Measurements from ENCODE around the gene RAI1.

Gene RAI1

DNA sequence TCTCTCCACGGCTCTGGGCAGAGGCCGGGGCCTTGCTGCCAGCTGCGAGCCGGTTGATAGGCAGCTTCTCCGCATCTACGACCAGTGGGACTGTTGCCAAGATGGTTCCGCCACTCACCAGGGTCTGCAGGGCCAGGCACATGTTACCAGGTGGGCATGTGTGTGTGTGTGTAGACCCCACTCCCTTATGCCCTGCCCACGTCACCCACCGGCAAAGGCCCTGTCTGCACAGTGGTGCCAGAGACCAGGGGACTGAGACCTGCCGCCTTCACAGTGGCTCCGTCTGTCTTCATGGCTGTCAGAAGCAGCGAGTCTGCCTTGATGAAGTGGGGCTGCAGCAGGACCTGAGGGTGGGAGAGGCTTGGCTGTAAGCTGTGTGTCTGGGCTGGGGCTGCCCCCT, 137.9 kb downstream of the RAI1 start:
- DNase-seq: no peak

DNA sequence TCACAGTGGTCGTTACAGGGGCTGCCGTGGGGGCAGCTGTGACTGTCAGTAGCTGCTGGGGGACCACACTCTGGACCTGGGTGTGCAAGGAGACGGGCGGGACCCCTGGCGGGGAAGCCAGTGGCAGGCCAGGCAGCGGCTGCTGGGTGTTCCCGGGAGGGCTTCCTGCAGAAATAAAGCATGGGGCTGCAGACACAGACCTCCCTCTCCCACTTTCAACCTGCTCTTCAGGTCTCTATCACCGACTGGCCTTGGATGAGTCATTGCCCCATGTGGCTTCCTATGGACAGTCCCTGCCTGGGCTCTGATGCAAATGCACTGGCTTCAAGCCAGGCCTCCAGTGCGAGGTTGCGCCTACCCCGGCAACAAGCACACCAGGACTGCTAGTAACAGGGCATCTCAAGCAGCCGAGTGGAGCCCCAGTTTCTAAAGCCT, 138.3 kb downstream of the RAI1 start:
- DNase-seq: peak; percentile 51

DNA sequence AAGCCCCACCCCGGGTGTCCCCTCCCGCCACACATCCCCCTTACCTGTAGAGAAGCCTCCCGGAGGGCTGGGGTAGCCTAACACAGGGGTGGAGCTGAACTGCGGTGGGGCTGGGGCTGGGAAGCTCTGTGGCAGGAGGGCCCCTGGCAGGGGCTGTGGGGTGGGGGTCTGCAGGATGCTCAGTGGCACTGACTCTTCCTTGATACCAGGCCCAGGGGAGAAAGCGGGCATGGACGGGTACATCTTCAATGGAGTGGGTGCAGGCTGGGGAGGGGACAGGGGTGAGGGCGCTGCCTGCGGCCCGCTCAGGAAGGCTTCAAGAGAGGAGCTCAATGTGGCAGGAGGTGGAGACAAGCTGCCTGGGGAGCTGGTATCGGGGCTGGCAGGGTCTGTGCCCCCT, 138.8 kb downstream of the RAI1 start:
- DNase-seq: no peak

DNA sequence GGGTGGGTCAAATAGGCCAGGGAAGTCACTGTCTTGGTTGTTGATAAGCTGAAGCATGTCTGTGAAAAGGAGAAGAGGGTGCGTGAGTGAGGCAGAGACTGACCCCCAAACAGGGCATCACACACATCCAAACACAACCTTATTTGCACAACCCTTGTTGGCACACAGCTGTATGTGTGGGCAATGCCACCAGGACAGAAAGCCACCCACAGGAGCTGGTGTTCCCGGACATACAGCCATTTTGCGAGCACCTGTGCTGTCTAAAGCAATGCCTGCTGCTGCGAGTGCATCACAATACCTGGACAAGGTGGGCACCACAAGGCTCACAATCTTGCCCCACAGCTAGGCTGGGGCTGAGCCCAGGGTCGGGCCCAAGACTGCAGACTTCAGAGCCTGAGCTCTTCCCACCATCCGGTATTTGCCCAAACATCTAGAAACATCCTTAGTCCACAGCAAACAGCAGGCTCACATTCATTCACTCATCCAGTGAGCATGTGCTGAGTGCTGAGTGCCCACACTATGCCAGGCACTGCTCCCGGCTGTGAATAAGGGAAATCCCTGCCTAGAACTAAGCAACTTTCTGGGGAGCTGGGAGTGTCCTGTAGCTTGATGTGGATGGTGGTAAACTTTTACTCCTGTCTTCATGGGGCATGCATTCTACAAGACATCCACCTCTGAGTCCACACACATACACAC, 139.4 kb downstream of the RAI1 start:
- DNase-seq: no peak

DNA sequence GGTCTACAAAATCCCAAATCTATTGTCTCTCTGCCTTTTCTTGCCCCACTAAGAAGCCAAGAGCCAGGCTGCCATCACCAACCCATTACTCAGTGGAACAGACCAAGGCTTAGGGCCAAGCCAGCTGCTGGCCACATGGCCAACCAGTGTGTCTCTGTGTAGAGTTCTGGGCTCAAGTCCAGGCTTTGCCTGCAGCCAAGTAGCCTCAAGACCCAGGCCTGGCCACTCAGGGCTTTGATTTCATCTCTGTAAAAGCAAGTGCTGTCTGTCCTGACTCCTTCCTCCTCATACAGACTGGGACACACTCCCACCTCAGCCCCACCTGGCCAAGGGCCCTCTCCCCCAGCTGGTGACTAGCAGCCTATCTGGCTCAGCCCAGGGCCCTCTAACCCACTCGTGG, 140.9 kb downstream of the RAI1 start:
- DNase-seq: no peak

DNA sequence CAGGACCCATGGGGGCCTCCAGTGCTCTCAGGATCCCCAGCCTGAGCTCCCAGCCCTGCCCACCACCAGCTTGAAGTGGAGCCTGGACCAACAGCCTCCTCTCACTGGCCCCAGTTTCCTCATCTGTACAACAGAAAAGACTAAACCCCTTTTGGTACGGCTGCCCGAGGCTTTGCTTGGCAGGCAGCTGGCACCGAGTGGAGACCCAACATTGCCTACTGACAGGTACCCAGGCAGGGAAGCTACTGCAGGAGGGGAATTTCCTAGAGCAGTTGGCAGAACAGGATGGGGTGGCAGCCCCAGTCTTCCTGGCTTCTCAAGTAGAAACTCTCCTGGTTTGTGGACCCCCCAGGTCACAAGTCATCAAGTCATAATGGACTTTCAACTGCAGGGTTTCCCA, 141.4 kb downstream of the RAI1 start:
- no peak for DNase-seq

DNA sequence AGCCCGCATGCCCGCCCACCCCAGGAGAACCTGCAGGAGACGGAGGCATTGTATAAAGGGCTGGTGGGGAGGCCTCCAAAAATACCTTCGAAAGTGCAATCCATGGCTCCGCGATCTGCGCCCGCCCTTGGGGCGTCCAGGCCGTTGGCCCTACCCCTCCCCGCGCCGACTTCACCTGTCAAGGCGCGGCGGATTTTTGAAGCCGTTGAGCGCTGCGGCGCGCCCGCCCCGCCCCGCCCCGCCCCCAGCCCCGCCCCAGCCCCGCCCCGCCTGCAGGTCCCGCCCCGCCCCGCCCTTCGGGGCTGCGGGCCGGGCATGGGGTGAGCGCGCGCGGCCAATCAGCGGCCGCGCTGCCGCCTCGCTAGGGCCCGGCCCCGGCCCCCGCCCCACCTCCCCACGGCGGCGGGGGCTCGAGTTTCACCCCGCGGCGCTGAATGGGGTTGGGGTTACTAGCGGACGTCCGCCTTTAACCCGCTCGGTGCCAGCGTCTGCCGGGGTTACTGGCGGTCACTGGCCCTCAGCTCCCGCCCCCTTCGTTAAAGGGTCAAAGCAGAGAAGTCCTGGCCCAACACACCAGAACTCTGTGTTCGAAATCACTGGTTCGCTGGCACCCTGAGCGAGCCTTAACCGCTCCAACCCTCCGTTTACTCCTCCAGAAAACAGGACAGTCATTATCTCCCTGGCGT, 142.3 kb downstream of the RAI1 start:
- peak; percentile 89 for DNase-seq

DNA sequence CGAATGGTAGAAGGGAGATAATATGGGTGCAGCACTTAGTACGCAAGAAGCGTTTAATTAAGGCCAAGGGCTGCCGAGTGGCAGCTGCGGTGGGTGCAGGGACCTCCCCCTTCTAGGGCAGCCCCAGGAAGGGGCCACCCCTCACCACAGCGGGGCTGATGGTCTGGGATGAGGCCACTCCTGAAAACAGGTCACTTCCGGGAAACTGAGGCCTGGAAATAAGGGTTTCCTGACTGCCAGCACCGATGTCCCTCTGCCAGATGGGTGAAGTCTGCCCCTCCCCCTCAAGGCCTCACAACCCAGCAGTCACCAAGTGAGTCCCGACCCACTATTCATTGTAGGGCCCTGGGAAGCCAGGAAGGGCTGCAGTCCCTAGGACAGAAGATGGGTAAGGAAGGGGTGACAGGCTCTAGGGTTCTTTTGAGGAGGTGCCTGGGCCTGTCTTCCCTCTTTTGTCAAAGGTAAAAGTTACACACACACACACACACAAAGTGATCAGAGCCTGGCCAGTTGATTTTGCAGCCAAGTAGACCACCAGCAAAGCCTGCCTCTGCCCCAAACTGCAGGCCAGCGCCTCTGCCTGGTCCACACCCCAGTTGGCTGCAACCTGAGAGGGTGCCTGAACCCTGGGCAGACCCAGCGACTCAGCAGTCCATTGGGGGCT, 143.0 kb downstream of the RAI1 start:
- DNase-seq: no peak

DNA sequence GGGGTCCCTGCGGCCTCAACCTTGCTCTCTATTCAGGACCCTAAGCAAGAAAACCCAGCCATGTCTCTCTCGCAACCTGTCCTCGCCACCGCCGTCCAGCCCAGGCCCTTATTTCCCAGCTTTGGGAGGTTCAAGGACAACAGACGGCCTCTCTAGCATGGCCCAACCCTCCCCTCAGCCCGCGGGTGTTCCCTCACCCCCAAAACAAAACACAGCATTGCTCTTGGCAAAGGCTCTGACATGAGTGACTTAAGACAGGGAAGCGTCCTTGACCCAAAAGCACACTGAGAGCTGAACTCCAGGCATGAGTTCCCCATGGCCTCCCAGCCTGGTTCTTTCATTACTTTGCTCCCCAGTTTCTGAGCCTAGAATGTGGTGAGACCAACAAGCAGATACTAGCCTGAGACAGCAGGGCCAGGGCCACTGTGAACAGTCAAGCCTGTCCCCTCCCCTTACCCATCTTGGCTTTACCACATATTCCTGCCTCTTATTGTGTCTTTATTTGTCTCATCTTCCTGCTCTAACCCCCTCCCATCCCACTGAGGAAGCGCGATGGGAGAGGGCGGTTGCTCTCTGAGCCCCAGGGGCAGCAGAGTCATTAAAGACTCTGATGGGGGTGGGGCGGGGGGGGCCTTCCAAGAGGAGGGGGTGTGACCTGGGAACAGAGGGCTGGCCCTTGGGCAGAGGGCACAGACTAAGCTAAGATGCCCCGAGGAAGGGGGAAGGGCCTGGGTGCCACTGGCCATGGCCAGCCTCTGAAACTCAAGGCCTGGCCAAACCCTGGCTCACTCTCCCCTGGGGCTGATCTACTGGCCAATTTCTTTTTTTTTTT, 143.7 kb downstream of the RAI1 start:
- DNase-seq: peak; percentile 54

DNA sequence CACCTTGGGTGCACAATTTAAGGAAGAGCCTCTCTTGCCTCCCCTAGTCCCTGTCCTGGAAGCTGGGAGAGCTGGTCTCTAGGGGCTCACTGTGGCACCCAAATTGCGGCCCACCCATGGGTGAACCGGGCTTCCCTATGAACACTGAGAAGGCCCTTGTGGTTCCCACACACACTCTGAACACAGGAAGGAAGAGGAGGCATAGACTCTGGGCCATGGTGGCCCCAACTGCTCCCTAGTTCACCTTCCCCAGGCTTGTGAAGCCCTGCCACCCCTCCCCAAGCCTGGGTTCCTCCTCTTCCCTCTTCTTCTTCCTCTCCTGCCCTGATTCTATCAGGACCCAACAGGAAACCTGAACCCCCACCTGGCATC, 145.1 kb downstream of the RAI1 start:
- no peak for DNase-seq

DNA sequence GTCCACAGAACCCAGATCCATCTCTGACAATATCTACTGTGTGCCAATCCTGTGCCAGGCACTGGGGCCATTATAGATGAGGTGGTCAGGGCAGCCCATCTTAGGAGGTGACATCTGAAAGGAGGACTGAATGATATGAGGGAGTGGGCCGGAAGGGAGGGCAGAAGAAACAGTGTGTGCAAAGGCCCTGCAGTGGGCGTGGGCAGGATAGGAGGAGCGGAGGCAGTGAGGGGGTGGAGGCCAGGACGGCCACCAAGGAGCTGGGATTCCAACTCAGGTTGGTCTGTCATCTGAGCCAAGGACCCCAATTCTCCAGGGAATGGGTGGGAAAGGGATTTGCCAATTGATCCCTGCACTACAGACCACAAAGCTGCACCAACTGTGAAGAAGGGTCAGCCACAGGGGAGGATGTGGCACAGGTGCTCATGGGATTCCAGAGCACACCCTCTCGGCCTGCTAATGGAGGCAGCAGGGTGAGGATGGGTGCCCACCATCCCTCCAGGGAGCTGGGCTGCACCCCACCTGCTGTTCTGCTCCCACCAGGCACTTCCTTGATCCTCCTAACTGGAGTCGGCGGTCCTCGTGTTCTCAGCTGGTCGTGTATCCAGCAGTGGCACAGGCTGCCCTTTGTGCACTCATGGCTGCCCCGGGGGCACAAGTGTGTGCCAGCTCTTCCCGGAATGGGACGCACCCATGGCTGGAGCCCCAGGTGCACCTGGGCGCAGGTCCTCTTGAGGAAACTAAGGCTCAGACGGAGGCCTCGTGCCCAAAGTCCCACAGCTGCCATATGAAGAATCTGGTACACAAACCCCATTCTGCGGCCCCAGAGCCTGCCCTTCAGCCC, 145.9 kb downstream of the RAI1 start:
- no peak for DNase-seq

DNA sequence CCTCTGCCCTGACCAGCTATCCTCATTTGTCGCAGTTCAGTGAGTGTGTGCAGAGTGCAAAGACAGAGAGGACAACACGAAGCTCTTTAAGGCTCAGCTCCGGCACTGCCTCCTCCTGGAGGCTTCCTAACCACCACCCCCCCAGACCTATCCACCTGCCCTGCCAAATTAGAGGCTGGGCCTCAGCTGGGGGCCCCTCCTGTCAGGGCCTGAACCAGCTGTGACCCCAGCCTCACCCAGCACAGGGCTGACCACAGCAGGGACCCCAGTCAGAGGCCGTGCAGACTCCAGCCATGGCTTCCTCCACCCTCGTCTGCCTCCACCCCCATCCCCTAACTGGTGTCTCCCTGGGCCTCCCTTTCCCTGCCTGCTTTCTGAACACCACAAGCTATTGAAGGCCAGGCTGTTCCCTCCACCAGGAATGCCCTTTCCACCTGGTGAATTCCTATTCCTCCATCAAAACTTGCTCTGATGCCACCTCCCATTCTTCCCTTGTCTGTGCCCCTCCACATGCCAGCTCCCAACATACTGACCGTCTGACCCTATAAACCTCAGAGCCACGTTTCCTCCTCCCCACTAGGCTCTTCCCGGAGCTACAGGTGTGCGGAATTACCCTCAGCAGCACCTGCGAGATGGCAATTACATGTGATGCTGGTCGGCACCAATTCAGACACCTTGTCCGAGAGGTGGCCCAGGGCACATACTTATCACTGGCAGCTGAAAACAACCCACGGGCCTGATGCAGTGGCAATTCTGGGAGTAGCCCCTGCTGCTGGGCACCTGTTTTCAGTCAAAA, 146.8 kb downstream of the RAI1 start:
- no peak for DNase-seq

DNA sequence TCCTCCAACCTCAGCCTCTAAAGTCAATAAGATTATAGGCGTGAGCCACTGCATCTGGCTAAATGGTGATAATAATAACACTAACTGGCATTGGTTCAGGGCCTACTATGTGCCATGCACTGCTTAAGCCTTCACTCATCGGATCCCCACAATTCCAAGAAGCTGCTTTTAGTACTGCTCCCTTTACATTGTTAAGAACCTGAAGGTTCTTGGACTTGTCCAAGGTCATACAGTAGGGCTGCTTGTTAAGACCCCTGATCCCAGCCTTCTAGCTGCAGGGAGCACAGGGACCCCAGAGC, 149.0 kb downstream of the RAI1 start:
- no peak for DNase-seq

DNA sequence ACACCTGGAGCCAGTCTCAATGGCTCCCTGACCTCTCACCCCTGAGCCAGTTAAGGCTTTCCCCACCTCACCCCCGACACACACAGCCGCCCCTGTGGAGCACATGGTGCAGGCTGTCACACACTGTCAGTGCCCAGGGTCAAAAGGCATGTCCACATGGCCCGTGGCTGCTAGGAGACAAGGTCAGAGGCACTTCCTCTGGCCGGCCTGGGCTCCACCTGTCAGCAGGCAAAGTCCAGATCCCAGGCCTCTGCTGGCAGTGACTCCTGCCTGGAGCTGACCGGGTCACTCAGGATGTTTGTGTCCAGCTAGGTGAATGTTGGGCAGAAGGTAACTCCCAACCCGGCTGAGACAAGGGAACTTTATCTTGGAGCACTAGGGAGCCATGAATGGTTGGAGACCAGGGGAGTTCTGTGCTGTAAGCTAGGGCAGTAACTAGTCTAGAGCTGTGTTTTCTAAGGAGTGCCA, 149.5 kb downstream of the RAI1 start:
- no peak for DNase-seq

DNA sequence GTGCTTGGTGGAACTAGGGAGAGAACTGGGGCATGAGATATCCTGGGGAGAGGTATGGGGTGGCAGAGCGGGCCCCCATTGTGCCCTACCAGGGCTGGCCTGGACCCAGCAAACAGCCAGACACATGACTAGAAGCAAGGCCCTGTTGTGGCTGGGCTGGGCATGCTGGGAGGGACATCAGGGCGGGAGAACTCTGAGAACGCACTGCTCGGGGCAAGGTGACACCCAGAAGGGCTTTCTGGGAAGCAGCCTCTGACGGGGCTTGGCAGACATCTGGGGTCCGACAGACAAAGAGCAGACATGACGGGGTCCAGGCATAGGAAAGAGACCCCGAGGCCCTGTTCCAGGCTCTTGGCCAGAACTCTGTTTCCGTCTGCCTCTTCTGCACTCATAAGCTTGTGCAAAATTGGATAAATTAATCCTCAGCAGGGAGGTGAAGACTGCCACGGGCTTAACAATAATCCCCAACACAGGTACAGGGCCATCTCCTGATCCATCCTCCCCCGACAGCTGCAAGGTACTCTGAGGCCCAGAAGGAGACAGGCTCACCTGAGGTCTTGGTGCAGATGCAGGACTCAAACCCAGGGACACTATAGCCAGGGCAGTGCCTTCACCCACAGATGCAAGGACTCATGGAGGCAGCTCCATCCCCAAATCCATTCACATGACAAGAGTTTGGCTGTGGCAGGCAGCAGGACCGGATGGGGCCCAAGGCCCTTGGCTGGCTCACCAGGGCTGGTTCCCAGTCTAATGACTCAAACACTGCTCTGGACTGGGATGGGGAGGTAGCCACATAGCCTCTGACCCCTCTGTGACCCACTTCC, 150.2 kb downstream of the RAI1 start:
- DNase-seq: no peak

DNA sequence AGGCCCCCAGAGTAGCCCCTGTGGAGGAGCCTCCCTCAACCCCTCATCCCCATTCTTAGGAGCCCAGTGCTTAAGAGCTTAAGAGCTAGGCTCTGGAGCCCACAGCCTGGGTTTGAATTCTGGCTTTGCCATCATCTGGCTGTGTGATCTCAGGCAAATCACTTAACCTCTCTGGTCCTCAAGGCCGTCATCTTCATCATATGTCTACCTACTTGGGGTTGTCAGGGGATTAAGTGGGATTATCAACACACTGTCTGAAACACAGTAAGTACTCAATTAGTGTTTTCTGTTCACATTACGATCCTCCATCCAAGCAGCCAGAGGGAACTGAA, 150.7 kb downstream of the RAI1 start:
- DNase-seq: no peak

DNA sequence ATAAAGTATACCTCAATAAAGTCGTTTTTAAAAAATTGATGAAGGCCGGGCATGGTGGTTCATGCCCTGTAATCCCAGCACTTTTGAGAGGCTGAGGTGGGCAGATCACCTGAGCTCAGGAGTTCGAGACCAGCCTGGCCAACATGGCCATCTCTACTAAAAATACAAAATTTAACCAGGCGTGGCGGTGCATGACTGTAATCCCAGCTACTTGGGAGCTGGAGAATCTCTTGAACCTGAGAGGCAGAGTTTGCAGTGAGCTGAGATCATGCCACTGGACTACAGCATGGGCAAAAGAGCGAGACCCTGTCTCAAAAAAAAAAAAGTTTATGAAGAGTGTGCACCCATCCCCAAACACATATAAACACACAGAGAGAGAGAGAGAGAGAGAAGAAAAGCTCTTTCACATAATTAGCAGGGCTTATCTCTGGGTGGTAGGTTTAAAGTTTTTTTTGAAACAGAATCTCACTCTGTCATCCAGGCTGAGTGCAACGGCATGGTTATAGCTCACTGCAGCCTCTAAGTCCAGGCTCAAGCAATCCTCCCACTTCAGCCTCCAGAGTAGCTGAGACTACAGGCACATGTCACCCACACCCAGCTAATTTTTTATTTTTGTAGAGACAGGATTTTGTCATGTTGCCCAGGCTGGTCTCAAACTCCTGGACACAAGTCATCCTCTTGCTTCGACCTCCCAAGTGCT, 152.6 kb downstream of the RAI1 start:
- peak; percentile 10 for DNase-seq

DNA sequence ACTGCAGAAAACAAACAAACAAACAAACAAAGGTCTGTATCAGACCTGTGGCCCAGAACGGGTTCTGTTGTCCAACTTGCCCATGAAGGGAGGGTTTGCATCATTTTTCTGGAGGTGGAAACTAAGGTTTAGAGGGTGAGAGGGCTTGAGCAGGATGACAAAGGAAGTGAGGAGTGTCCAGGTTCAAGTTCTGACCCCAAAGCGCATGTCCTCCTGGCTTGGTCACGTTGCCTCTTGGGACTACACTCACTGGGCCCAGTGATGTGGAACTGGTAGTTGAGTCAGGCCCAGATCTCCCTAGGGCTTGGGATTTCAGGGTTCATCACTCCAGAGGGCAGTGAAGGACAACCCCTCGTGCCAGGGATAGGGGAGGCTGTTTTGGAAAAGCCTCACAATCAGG, 153.7 kb downstream of the RAI1 start:
- DNase-seq: no peak

DNA sequence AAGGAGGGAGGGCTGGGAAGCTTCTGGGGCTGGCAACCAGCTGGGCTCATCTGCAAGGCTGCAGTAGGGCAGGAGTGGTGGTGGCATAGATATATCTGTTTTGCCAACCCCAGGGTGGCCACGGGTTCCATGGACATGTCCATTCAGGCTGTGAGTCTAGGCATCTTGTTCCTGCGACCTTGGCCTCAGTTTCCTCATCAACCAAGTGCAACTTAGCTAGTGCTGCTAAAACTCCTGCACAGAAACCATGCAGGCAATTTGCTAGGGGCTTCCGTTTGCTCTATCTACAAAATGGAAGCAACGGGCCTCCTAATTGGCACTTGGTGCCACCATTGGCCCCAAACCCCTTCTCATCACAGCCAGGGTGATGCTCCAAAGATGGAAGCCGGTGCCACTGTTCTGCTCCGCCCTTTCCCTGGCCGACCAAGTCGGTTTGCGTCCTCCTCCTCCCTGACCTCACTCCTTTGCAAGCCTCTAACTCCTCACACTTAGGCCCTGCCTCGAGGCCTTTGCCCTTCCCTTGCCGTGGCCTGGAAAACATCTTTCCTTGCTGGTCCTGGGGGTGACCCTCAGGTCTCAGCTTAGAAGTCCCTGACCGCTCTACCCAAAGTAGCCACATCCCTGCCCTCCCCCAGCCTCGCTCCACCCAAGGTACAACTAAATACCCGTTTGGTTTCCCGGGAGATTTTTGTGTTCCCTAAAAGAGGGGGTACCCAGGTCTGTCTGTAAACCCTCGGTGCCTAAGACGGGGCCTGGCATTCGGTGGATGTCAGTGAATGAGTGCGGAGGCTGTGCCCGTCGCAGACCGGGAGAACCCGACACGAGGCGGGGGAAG, 154.4 kb downstream of the RAI1 start:
- no peak for DNase-seq
